K562 (cell line): Measurements from ENCODE around the gene PRM2. TPM values are rescaled to one million over a fixed set of nuclear protein-coding genes. Genes with fewer than 3 reads are reported as not detected.

Experiments
- BRD4 ChIP-seq: fragments of 200-600 bp; sonication (generic); IDR thresholded peaks from 2 replicates; pipeline ENCODE4 v1.6.1; 2017; ENCODE audit warnings: inconsistent platforms
- CC2D1A ChIP-seq: fragments of 450-650 bp; IDR thresholded peaks from 2 replicates; pipeline ENCODE4 v1.6.1; 2017; ENCODE audit warnings: mild to moderate bottlenecking
- ETS2 ChIP-seq: IDR thresholded peaks from 2 replicates; pipeline ENCODE4 v1.6.1; 2016; ENCODE audit warnings: borderline replicate concordance, missing genetic modification characterization, mild to moderate bottlenecking, moderate library complexity, missing compliant biosample characterization; ENCODE audit not compliant: poor library complexity, severe bottlenecking
- HSF4 ChIP-seq: fragments of 250-450 bp; sonication (Bioruptor Pico); IDR thresholded peaks from 2 replicates; pipeline ENCODE4 v2.1.2; 2022; ENCODE audit warnings: mild to moderate bottlenecking, moderate library complexity, borderline replicate concordance
- KDM2B ChIP-seq: fragments of 250-450 bp; sonication (Bioruptor Pico); IDR thresholded peaks from 2 replicates; pipeline ENCODE4 v1.8.0; 2021; ENCODE audit warnings: mild to moderate bottlenecking, moderate library complexity
- LCOR ChIP-seq: sonication (generic); formaldehyde crosslinking; IDR thresholded peaks from 2 replicates; pipeline ENCODE4 v1.8.0; 2022; ENCODE audit warnings: mild to moderate bottlenecking, missing genetic modification reagents
- NCOA2 ChIP-seq, 2 experiments: fragments of 450-650 bp; IDR thresholded peaks; 2 replicates each; pipeline ENCODE4 v1.6.1; 2018; ENCODE audit warnings: mild to moderate bottlenecking in 2 of 2, moderate library complexity in 1 of 2; ENCODE audit not compliant: partially characterized antibody in 2 of 2
- PKNOX1 ChIP-seq: fragments of 450-650 bp; IDR thresholded peaks from 2 replicates; pipeline ENCODE4 v1.6.1; 2016
- SLC30A9 ChIP-seq: fragments of 250-450 bp; sonication (Bioruptor Pico); IDR thresholded peaks from 2 replicates; pipeline ENCODE4 v1.8.0; 2022; ENCODE audit warnings: mild to moderate bottlenecking, moderate library complexity
- USF2 ChIP-seq: sonication (generic); formaldehyde crosslinking; IDR thresholded peaks from 2 replicates; pipeline ENCODE4 v1.5.0; 2020; ENCODE audit warnings: missing genetic modification reagents
- ZNF175 ChIP-seq: fragments of 200-800 bp; sonication (Bioruptor generic); IDR thresholded peaks from 2 replicates; pipeline ENCODE4 v1.6.1; 2016; ENCODE audit warnings: low read depth, mild to moderate bottlenecking, missing genetic modification characterization, missing compliant biosample characterization
- ZNF253 ChIP-seq: fragments of 250-450 bp; sonication (Bioruptor Pico); conservative IDR thresholded peaks from 2 replicates; pipeline ENCODE4 v1.6.1; 2021; ENCODE audit warnings: mild to moderate bottlenecking
- ZNF318 ChIP-seq, 2 experiments: fragments of 450-650 bp; IDR thresholded peaks; 2 replicates each; pipeline ENCODE4 v1.6.1; 2016; ENCODE audit warnings: mild to moderate bottlenecking in 2 of 2, borderline replicate concordance in 1 of 2, low read depth in 1 of 2, moderate library complexity in 1 of 2
- polyA plus RNA-seq, 8 experiments: library from polyadenylated mRNA; depleted of rRNA in 4 of 8; stranded (reverse) in 5 of 8; unstranded in 3 of 8; fragments of >200 nt; fragmentation: Nextera tagmentation in 2 of 8; fragmentation: Illumina TruSeq in 1 of 8; extraction: Ambion mirVana in 2 of 8; extraction: Trizol in 1 of 8; gene quantifications; 2 replicates each; pipeline versions ENCODE4 v1.2.1 to v1.2.3, GENCODE V29; 2011 to 2014; ENCODE audit warnings: inconsistent platforms in 1 of 8, missing spikeins in 1 of 8
- total RNA-seq, 7 experiments: library from RNA; depleted of rRNA in 6 of 7; stranded (reverse); fragments of >200 nt in 6 of 7; fragmentation: Illumina TruSeq in 2 of 7; extraction: Trizol in 2 of 7; gene quantifications; 2 replicates each; pipeline versions ENCODE4 v1.2.1 to v1.2.3, GENCODE V29; 2011 to 2021; ENCODE audit warnings: low replicate concordance in 1 of 7
- TF ChIP-seq, protein P1 (sequence below): fragments of 450-650 bp; IDR thresholded peaks from 2 replicates; pipeline ENCODE4 v1.6.1; 2017; ENCODE audit warnings: mild to moderate bottlenecking, moderate library complexity
- TF ChIP-seq, protein P2 (sequence below): sonication (generic); formaldehyde crosslinking; IDR thresholded peaks from 2 replicates; pipeline ENCODE4 v1.8.0; 2022; ENCODE audit warnings: mild to moderate bottlenecking, low read depth, missing genetic modification reagents

The PRM2 gene
- total and polyA plus RNA-seq, 9 of the 15 experiments (the other 6 are each of a cell fraction or from before 2014, with no cell fraction given) = not detected

GRCh38 chr16:11297492-11298142 lies 21.3 kb upstream of the PRM2 start (continued):
- TF ChIP-seq LCOR (CRISPR knock-in tag) = 0 out of 2 replicates have a peak, but pooled peaks have one; percentile 34
- no peak for TF ChIP-seq ZNF175 (CRISPR knock-in tag)
- TF ChIP-seq NCOA2 (IDR thresholded peaks at IDR 0.05; ENCODE audit: partially characterized antibody in 2 of 2) = no peak
- TF ChIP-seq PKNOX1 = no peak
- no peak for TF ChIP-seq ZNF318 (IDR thresholded peaks at IDR 0.05; ENCODE audit: borderline replicate concordance in 1 of 2, low read depth in 1 of 2)
- TF ChIP-seq ZNF253 (CRISPR knock-in tag) = no peak
- no peak for TF ChIP-seq BRD4
- TF ChIP-seq USF2 = no peak
- TF ChIP-seq CC2D1A = no peak
- TF ChIP-seq SLC30A9 (CRISPR knock-in tag) = no peak
- no peak for TF ChIP-seq ETS2
- no peak for TF ChIP-seq HSF4
- no peak for TF ChIP-seq KDM2B (CRISPR knock-in tag)
- TF ChIP-seq, protein P1, sequence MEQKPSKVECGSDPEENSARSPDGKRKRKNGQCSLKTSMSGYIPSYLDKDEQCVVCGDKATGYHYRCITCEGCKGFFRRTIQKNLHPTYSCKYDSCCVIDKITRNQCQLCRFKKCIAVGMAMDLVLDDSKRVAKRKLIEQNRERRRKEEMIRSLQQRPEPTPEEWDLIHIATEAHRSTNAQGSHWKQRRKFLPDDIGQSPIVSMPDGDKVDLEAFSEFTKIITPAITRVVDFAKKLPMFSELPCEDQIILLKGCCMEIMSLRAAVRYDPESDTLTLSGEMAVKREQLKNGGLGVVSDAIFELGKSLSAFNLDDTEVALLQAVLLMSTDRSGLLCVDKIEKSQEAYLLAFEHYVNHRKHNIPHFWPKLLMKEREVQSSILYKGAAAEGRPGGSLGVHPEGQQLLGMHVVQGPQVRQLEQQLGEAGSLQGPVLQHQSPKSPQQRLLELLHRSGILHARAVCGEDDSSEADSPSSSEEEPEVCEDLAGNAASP = no peak
- TF ChIP-seq, protein P2, sequence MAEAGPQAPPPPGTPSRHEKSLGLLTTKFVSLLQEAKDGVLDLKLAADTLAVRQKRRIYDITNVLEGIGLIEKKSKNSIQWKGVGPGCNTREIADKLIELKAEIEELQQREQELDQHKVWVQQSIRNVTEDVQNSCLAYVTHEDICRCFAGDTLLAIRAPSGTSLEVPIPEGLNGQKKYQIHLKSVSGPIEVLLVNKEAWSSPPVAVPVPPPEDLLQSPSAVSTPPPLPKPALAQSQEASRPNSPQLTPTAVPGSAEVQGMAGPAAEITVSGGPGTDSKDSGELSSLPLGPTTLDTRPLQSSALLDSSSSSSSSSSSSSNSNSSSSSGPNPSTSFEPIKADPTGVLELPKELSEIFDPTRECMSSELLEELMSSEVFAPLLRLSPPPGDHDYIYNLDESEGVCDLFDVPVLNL (CRISPR knock-in tag) = no peak
